Measurements from ENCODE around the gene ZNF529. TPM values are rescaled to one million over a fixed set of nuclear protein-coding genes. Genes with fewer than 3 reads are reported as not detected.

Gene ZNF529
- total RNA-seq (2022) (8.9 and 11.9 TPM in 2 replicates), Bru-seq, nascent RNA (percentile 84 among the genes with signal in this experiment), BruChase-seq, experiment 1, labeled RNA remaining after a 6-hour chase (percentile 62 among the genes with signal in this experiment), BruChase-seq, experiment 2, labeled RNA remaining after a 2-hour chase (percentile 70 among the genes with signal in this experiment)
- long read RNA-seq, full-length matches to known transcripts: 1 of 18 reads
- long read RNA-seq, partial matches to known transcripts: 3 of 18 reads
- long read RNA-seq, other reads (novel, unspliced or antisense): 14 of 18 reads

- BruUV-seq (replicated peaks): no TSS peak
- Mint-ChIP-seq H3K27me3 (ENCODE audit: unreplicated experiment) (no peaks in the 10 kb centered on the region), H3K4me3 (ENCODE audit: low read depth, unreplicated experiment) (peak within 1 kb of the TSS; percentile 94), H3K36me3 (ENCODE audit: insufficient read depth, unreplicated experiment) (peaks cover 65% of the 10 kb centered on the region), H3K9me3 (ENCODE audit: low read depth, unreplicated experiment) (peaks cover 7% of the 10 kb centered on the region), H3K27ac (ENCODE audit: unreplicated experiment) (peak within 1 kb of the TSS; percentile 92), H3K4me1 (ENCODE audit: low read depth, unreplicated experiment) (peaks cover 23% of the 10 kb centered on the region)
- DNase-seq: peak; percentile 96
- TF ChIP-seq, protein P1, sequence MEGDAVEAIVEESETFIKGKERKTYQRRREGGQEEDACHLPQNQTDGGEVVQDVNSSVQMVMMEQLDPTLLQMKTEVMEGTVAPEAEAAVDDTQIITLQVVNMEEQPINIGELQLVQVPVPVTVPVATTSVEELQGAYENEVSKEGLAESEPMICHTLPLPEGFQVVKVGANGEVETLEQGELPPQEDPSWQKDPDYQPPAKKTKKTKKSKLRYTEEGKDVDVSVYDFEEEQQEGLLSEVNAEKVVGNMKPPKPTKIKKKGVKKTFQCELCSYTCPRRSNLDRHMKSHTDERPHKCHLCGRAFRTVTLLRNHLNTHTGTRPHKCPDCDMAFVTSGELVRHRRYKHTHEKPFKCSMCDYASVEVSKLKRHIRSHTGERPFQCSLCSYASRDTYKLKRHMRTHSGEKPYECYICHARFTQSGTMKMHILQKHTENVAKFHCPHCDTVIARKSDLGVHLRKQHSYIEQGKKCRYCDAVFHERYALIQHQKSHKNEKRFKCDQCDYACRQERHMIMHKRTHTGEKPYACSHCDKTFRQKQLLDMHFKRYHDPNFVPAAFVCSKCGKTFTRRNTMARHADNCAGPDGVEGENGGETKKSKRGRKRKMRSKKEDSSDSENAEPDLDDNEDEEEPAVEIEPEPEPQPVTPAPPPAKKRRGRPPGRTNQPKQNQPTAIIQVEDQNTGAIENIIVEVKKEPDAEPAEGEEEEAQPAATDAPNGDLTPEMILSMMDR (IDR thresholded peaks at IDR 0.05; ENCODE audit: unreplicated experiment): no peak
- CTCF ChIA-PET: interaction anchor here (0.6 to 1.1 kb wide), 3 partner anchors 45 to 114 kb away, joined by 3 to 5 read pairs (median 3); partner anchors contain the start of genes ZNF260 and ZNF567
- intact Hi-C loops (cut with micrococcal nuclease; ENCODE audit: unreplicated experiment): loop anchor here (5.0 to 10.0 kb wide), 3 partner anchors 46 to 279 kb away; partner anchors contain the start of genes ZNF260, ZNF345 and ZNF567
These were observed at the start of gene ZNF529 for GRCh38 chr19:36573020-36573894. Gene ZNF529 (minus strand): TSS chr19:36573292. CDS start chr19:36572346, 946 bp downstream.

DNA sequence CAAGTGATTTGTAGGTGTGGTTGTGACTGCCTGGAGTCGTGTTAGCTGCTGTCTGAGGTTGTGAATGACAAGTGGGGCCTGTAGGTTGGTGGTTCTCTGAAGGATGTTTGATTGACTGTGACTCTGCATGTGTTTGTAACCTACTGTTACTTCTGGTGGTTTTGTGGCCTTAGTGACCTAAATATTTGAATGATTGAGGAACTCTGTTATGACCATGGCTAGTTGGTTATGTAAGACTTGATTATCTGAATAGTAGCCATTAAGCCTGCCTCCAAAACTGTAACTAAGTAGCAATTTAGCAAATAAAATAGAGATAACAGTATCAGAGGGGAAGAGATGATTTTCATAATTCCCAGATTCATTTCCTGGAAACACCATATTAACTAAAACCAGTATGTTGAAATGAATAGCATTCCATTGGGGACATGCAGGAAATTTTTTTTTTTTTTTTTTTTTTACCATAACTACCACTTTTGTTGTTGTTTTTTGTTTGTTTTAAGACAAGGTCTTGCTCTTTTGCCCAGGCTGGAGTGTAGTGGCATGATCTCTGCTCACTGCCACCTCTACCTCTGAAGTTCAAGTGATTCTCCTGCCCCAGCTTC lies 32.9 kb upstream of the ZNF529 start:
- Mint-ChIP-seq H3K4me3 (ENCODE audit: low read depth, unreplicated experiment) (peak overlapping the region; percentile 80), H3K27ac (ENCODE audit: unreplicated experiment) (no peak overlapping the region), H3K27me3 (ENCODE audit: unreplicated experiment) (no peaks in the 10 kb centered on the region), H3K36me3 (ENCODE audit: insufficient read depth, unreplicated experiment) (peaks cover 15% of the 10 kb centered on the region), H3K4me1 (ENCODE audit: low read depth, unreplicated experiment) (no peaks in the 10 kb centered on the region), H3K9me3 (ENCODE audit: low read depth, unreplicated experiment) (peaks cover 23% of the 10 kb centered on the region)
- TSS peak; percentile 42 for BruUV-seq (replicated peaks)
- intact Hi-C loops (cut with micrococcal nuclease; ENCODE audit: unreplicated experiment): no loop called here
- TF ChIP-seq, protein P1 (IDR thresholded peaks at IDR 0.05; ENCODE audit: unreplicated experiment): no peak
- no peak for DNase-seq
- CTCF ChIA-PET: no interaction called here

- H3K27ac Mint-ChIP-seq (ENCODE audit: unreplicated experiment): peak within 1 kb of the TSS; percentile 37
- intact Hi-C loops (cut with micrococcal nuclease; ENCODE audit: unreplicated experiment): no loop called here
- no peaks in the 10 kb centered on the region for H3K27me3 Mint-ChIP-seq (ENCODE audit: unreplicated experiment)
- H3K4me1 Mint-ChIP-seq (ENCODE audit: low read depth, unreplicated experiment): no peaks in the 10 kb centered on the region
- H3K36me3 Mint-ChIP-seq (ENCODE audit: insufficient read depth, unreplicated experiment): peaks cover 15% of the 10 kb centered on the region
- peaks cover 23% of the 10 kb centered on the region for H3K9me3 Mint-ChIP-seq (ENCODE audit: low read depth, unreplicated experiment)
- TF ChIP-seq, protein P1 (IDR thresholded peaks at IDR 0.05; ENCODE audit: unreplicated experiment): no peak
- peak within 1 kb of the TSS; percentile 80 for H3K4me3 Mint-ChIP-seq (ENCODE audit: low read depth, unreplicated experiment)
- CTCF ChIA-PET: interaction anchor here (0.6 kb wide), 2 partner anchors 85 to 888 kb away, joined by 3 to 4 read pairs; no protein-coding TSS in a partner anchor
- DNase-seq: peak; percentile 34
- no TSS peak for BruUV-seq (replicated peaks)
These were observed 32.2 kb upstream of the ZNF529 start, which contains the start of gene ZNF382 for GRCh38 chr19:36605101-36605876. Gene ZNF382 (plus strand): TSS chr19:36605313. CDS start chr19:36609915, 4,602 bp downstream.

Data from Calu3 (cell line).